Stimulated activated CD4-positive, alpha-beta T cell treated with anti-CD3 and anti-CD28 coated beads, Interleukin-2, amount 100 ng/mL, for 48 hours (primary cell): ENCODE data around the gene HES5.
"Not testable (repeated sequence)": the region's sequence is repeated elsewhere in the genome, so short reads cannot be mapped to it uniquely, and the experiment has no call there.

Source experiments
- DNase-seq, 2 donors: peaks; one replicate each; pipeline ENCODE4 v3.0.0-alpha.2; 2020

Gene HES5, protein sequence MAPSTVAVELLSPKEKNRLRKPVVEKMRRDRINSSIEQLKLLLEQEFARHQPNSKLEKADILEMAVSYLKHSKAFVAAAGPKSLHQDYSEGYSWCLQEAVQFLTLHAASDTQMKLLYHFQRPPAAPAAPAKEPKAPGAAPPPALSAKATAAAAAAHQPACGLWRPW

GRCh38 chr1:2529784-2530512 lies at the start of gene HES5:
HES5 (minus strand) TSS chr1:2530263; CDS start chr1:2530164, 99 bp downstream.
- no peak for DNase-seq

GRCh38 chr1:2578758-2579118 lies 48.7 kb upstream of the HES5 start:
- no peak for DNase-seq

GRCh38 chr1:2577565-2578075 lies 47.6 kb upstream of the HES5 start:
- DNase-seq: peak; percentile 32 to 41

DNA sequence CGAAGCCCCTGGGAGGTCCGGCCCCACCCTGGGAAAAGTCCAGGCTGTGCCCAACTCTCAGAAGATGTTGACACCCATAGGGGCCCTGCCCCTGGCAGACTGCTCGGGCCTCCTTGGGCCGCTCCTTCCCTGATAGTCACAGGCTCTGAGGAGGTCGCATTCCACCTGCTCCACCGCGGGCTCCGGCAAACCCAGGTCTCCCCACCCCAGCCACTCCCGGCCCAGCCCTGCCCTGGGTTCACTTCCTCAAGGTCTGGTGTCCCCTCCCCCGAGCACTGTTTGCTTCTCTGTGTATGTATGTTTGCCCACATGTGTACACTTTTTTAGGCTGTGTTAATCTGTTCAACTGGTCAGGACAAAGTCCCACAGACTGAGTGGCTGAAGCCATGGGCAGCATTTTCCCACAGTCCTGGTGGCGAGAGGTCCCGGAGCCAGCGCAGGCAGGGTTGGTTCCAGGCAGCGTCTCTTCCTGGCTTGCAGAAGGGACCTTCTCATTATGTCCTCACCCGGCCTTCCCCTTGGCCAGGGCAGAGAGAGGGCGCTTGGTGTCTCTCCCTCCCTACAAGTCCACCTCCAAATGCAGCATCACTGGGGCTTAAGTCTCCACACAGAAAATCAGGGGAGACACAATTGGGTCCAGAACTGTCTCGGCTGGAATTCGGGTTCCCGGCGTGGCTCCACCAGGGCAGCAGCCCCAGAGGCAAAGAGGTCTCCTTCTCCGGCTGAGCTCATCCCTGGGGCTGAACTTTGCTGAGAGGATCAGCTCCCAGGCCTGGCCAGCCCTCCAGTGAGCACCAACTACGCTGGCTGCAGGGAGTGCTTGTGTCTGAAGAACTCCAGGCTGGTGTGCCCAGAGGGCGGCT lies 46.0 kb upstream of the HES5 start:
- no peak for DNase-seq

DNA sequence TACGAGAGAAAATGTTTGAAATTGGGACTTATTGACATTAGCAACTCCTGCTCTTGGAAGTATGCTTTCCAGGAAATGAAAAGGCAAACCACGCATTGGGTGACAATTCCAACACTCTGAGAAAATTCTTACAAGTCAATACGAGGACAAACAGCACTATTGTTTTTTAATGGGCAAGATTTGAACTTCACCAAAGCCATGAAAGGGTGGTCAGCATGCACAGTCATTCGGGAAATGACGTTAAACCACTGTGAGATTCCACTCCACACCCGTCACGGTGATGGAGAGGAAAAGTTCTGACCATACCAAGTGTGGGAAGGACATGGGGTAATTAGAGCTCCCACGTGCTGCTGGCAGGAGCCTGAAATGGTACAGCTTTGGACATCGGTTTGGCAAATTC lies 44.3 kb upstream of the HES5 start:
- no peak for DNase-seq

DNA sequence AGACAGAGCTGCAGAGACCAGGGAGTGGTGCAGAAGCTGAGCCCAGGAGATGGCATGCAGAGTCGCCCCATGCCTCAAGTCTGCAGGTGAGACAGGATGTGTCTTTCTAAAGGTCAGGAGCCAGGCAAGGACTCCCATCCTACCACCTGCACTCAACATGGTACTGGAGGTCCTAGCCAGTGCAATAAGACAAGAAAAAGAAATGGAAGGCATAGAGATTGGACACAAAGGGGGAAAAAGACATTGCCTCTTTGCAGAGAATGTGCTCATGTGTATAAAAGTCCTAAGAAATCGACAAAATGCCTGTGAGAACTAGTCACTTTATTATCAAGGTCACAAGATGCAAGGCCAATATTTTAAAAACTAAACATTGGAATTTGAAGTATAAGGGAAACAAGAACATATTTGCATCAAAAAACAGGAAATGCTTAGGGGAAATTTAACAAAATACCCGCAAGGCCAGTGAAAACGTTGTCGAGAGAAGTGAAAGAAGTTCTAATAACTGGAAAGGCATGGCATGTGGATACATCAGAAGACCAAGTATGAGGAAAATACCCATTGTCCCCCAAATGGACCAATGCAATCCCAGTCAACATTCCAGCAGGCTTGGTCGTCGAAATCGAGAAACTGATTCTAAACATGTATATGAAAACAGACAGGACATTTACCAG lies 43.3 kb upstream of the HES5 start:
- no peak for DNase-seq

DNA sequence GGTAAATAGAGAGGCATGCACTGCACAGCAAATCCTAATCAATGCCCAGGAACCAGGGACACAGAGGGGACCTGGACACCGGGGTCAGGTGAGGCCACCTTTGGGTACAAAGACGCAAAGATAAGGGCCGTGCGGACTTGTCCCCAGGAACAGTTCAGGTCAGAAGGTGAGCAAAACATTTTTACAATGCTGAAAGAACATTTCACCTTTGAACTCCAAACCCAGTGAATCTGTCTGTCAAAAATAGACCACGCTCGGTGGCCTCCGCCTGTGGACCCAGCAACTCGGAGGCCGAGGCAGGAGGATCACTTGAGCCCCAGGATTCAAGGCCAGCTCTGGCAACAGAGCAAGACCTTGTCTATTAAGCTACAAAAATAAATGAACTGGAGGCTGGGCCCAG lies 41.3 kb upstream of the HES5 start:
- DNase-seq: no peak

GRCh38 chr1:2570332-2570731 lies 40.3 kb upstream of the HES5 start:
- no peak for DNase-seq

GRCh38 chr1:2569703-2570102 lies 39.6 kb upstream of the HES5 start:
- DNase-seq: not testable (repeated sequence)

GRCh38 chr1:2569060-2569459 lies 39.0 kb upstream of the HES5 start:
- DNase-seq: no peak

DNA sequence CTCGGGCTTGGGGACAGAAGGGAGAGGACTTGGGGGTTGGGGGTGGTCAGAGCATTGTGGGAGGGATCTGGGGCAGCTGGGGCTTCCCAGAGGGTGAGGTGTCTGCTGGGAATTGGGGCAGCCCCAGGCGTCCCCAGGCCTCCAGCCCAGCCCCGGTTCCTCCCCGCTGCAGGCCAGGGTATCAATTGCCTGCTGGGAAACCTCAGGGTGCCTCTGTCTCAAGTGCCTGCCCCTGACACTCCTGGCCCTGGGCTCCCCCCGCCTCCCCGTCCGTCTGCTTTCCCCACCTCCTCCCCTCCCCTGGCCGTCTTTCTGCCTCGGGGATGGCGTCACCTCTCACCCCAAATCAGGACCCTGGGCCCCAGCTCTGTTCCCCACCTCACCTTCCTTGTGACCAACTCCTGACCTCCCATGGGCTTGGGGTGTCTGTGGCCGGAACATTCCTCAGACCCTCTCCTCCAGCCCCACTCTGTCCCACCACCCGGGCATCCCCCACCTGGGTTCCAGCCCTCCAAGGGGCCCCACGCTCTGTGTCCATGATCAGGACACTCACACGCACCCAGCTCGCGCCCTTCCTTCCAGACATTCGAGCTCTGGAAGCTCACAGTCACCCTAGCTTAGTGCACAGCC lies 38.2 kb upstream of the HES5 start:
- not testable (repeated sequence) for DNase-seq

DNA sequence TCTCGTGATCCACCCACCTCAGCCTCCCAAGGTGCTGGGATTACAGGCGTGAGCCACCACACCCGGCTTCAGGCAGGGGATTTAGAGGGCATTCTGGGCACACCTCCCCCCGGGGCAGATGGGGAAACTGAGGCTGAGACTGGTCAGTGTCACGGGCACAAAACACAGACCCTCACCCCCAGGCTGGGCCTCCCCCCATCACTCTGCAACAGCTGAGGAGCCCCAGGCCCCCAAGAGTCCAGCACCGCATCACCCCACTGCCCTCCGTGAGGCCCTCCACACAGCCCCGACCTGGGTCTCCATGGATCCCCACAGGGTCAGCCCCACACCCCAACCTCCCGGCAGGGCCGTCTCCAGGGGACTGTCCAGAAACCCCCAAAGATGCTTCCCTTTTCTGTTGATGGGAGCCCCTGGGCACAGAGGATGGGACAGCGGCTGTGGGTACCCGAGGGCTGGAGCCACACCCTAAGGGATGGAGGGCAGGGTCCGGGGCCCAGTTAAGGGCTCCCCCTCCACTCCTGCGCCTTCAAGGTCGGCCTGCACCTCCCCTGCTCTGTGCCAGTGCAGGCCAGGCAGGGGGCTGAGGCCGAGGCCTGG lies 37.1 kb upstream of the HES5 start:
- DNase-seq: no peak

- no peak for DNase-seq
These were observed 36.3 kb upstream of the HES5 start for GRCh38 chr1:2566101-2567045.

GRCh38 chr1:2564815-2565374 lies 34.8 kb upstream of the HES5 start:
- no peak for DNase-seq

DNA sequence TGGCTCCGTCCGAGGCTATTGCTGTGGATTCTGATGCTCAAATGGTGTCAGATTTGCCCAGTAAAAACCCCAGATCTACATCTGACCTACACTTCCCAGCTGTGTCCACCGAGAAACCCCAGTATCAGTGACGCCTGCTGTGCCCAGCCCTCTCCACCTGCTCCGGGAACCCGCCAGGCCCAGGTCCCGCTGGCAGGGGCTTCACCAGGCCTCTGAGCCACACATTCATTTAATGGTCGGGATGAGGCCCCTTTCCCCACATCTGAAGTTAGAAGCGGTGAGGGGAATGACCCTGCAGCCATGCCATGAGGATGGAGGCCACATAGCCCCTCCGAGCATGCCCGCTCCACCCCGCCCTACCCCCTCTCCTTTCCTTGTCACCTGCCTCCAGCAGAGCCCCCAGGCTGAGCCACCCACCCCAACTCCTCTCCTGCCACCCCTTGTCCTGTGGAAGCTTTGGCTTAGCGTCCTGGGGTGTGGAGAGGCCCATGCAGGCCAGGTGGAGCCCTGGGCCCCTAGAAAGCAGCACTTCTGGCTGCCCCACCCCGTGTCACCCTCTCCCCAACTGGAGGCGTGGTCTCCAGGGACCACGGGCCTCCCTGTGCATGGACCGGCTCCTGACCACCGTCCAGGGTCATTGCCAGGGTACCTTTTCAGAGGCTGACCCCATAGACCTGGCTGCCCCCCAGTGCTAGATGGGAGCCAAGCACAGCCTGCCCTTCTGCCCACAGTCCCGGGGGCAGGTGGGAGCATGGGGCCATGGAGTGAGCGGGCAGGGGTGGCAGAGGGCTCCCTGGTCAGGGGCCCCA lies 34.1 kb upstream of the HES5 start:
- DNase-seq: no peak

DNA sequence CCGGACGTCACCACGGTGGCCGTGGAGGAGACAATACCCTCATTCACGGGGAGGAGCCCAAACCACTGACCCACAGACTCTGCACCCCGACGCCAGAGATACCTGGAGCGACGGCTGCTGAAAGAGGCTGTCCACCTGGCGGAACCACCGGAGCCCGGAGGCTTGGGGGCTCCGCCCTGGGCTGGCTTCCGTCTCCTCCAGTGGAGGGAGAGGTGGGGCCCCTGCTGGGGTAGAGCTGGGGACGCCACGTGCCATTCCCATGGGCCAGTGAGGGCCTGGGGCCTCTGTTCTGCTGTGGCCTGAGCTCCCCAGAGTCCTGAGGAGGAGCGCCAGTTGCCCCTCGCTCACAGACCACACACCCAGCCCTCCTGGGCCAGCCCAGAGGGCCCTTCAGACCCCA lies 33.1 kb upstream of the HES5 start:
- no peak for DNase-seq

- DNase-seq: peak in 1 of 2 donors; percentile 37
These were observed 32.1 kb upstream of the HES5 start for GRCh38 chr1:2561898-2562895.

- DNase-seq: no peak
These were observed 31.4 kb upstream of the HES5 start for GRCh38 chr1:2561446-2561845.
